Omental fat pad (tissue), 4 donors: ENCODE data around the gene NSL1. TPM values are rescaled to one million over a fixed set of nuclear protein-coding genes. Genes with fewer than 3 reads are reported as not detected.
"Not testable (repeated sequence)": the region's sequence is repeated elsewhere in the genome, so short reads cannot be mapped to it uniquely, and the experiment has no call there.

Source experiments
- ATAC-seq: fragments of 150-250 bp; one replicate; pipeline ENCODE4 v1.9.1; 2016; ENCODE audit warnings: mild to moderate bottlenecking, moderate library complexity; ENCODE audit not compliant: low FRiP score
- DNase-seq: peaks from one replicate; pipeline ENCODE4 v3.0.0-alpha.2; 2019; ENCODE audit warnings: low spot score
- CTCF ChIP-seq, 3 donors: fragments of 450-650 bp; IDR thresholded peaks; one replicate each; pipeline ENCODE4 v1.5.1; 2016 to 2017; ENCODE audit warnings: antibody characterized with exemption in 3 of 3, mild to moderate bottlenecking in 3 of 3, moderate library complexity in 2 of 3
- total RNA-seq, 4 donors: library from RNA; depleted of rRNA; stranded (reverse); fragments of >200 nt; gene quantifications; one replicate each; pipeline ENCODE4 v1.1.0, GENCODE V29; 2016

Gene NSL1
- total RNA-seq, 4 donors from 2014 or later = 17.8 to 32.2 (median 27.3) TPM

- DNase-seq = no peak
- ATAC-seq = no peak
- no peak for TF ChIP-seq CTCF (IDR thresholded peaks at IDR 0.05)
Measured at GRCh38 chr1:212721388-212722247, 70.0 kb downstream of the NSL1 start.

GRCh38 chr1:212719633-212720032, 71.9 kb downstream of the NSL1 start:
- ATAC-seq (no peak), DNase-seq (no peak)
- TF ChIP-seq CTCF (IDR thresholded peaks at IDR 0.05) = no peak

GRCh38 chr1:212718499-212718898, 73.1 kb downstream of the NSL1 start:
- no peak for ATAC-seq
- no peak for TF ChIP-seq CTCF (IDR thresholded peaks at IDR 0.05)

GRCh38 chr1:212716161-212716560, 75.4 kb downstream of the NSL1 start:
- DNase-seq = no peak
- TF ChIP-seq CTCF (IDR thresholded peaks at IDR 0.05) = no peak
- no peak for ATAC-seq

More at GRCh38 chr1:212718499-212718898, 73.1 kb downstream of the NSL1 start:
- DNase-seq = no peak

GRCh38 chr1:212713465-212714136, 78.0 kb downstream of the NSL1 start:
- ATAC-seq (no peak), DNase-seq (no peak)
- TF ChIP-seq CTCF (IDR thresholded peaks at IDR 0.05) = no peak

GRCh38 chr1:212712451-212713303, 78.9 kb downstream of the NSL1 start:
- TF ChIP-seq CTCF (IDR thresholded peaks at IDR 0.05) = no peak
- ATAC-seq = no peak

GRCh38 chr1:212711974-212712373, 79.6 kb downstream of the NSL1 start:
- not testable (repeated sequence) for ATAC-seq, DNase-seq

More at GRCh38 chr1:212712451-212713303, 78.9 kb downstream of the NSL1 start:
- no peak for DNase-seq
